ENCODE measurements around the gene SRRD.
A peak's percentile ranks its signal among the peaks of the same experiment; 100 is the strongest.
"Not testable (repeated sequence)": the region's sequence is repeated elsewhere in the genome, so short reads cannot be mapped to it uniquely, and the experiment has no call there.

Gene SRRD

DNA sequence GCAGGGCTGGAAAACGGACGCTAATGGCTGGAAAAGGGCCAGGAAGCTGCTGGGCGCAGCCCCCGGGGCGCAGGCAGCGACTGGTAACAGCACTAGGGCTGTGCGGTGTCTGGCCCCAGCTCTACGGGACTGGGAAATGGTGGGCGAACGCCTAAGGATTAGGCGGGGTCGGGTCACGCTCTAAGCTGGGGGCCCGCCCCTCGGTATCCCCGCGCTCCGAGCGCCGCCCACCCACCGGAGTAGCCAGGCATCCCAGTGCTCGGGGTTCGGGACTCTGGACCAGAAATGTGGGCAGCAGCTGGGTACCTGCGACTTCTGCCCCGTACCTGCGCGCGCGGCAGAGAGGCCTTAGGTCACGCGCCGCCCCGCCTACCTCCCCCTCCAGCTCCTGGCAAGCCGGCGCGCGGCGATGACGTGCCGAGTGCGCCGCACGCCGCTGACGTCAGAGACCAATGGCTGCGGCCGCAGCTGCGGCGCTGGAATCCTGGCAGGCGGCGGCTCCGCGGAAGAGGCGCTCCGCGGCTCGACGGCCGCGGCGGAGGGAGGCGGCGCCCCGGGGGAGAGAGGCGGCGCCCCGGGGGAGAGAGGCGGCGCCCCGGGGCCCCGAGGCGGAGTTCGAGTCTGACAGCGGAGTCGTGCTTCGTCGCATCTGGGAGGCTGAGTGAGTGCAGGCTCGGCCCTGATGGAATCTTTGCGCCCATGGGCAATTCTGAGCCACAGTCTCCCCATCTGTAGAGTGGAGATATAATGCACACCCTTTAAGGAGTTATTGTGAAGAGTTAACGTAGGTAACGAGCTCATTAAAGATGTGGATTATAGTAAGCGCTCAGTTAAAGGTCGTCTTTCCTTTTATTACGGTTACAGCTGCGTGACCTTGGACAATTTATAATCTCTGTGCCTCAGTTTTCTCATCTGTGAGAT, at the start of gene SRRD, which contains the start of gene HPS4:
TSS of gene SRRD (plus strand) at position 439 of the 921 bp plus-strand sequence. CDS start at position 453, 14 bp downstream.
TSS of gene HPS4 (minus strand) at position 345 of the 921 bp plus-strand sequence. CDS start 2,021 bp downstream, outside the sequence.
- peak; percentile 75 to 98 (median 82) for DNase-seq
- intact Hi-C loops (cut with DNase I): loop anchor here (2.0 kb wide), 1 partner anchor 29 kb away; the partner anchor contains the start of gene TFIP11

DNA sequence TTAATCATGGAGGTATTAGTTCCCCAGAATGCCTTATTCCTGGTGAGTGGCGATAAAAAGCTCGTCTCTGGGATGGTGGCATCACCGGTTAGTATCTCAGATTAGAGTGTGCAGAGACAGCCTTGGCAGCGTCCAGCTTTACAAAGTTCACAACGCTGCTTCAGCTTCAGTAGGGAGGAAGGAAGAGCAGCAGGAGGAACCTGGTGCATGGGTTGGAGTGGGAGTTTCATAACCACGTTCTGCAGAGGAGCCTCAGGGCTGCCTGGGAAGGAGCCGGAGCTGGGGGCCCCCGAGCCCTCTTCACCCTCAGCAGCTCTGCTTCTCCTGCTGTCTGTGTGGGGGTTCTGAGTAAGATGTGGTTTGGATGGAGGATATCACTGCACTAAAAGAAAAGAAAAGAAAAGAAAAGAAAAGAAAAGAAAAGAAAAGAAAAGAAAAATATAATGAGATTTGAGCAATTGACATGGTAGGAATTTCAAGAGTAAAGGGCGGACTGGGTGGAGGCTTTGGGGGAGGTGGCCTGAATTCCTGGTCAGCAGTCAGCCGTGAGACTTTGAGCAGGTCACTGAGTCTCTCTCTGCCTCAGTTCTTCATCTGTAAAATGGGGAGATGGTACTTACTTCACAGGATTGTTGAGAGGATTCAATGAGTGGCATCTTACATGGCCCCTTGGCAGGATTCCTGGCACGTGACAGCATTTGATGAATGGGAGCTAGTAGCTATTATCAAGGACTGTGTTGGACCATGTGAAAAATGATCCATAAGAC, 48.2 kb upstream of the SRRD start:
- intact Hi-C loops (cut with DNase I): no loop called here
- no peak for DNase-seq

DNA sequence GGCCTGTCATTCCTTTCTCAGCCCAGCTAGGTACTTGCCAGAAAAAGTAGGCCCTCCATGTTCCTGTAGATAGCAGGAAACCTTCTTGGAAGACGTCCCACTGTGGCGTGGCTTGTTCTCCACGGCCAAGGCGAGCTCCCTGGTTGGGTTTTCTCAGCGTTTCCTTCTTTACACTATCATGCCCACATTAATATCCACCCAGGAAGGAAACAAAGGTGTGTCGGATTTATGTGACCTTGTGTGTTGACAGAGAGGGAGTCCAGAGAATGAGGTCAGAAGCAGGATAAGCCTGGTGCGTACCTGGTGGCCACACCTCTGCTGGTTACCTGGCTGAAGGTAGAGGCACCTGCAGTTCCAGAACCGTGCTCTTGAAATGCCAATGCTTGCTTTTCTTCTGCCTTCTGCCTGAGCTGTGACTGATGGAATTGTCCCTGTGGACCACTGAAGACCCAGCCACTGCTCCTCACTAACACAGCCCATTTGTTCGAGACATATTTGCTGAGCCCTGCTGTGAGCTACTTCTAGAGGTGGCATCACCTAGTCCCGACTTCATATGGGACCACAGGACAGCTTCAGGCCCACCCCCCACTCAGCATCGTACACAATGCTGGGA, 46.7 kb upstream of the SRRD start:
- intact Hi-C loops (cut with DNase I): no loop called here

GRCh38 chr22:26437694-26438392, 45.8 kb upstream of the SRRD start:
- intact Hi-C loops (cut with DNase I): no loop called here

More for the DNA sequence above, 46.7 kb upstream of the SRRD start:
- DNase-seq: no peak

DNA sequence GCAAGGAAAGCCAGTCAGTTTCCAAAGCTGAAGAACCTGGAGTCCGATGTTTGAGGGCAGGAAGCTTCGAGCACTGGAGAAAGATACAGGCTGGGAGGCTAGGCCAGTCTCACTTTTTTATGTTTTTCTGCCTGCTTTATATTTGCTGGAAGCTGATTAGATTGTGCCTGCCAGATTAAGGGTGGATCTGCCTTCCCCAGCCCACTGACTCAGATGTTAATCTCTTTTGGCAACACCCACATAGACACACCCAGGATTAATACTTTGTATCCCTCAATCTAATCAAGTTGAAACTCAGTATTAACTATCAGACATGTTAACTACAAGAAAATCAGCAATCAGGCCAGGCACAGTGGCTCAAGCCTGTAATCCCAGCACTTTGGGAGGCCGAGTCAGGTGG, 44.9 kb upstream of the SRRD start:
- intact Hi-C loops (cut with DNase I); DNase-seq: not testable (repeated sequence)

More at GRCh38 chr22:26437694-26438392, 45.8 kb upstream of the SRRD start:
- DNase-seq: no peak

DNA sequence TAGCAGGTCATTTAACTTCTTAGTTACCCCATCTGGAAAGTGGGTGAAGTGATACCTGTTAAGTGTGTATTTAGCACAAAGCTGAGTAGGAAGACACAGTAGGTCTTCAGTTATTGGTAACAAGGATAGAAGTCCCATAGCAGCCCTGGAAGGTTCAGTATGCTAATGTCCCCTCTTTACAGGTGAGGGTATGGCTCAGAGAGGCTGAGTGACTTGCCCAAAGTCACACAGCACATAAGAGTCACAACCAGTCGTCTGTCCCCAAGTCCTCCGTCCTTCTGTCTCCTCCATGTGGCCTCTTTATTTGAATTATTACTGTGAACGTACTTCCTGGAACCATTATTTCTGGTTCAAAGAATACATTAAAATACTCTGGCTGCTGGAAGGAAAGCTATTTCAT, 44.1 kb upstream of the SRRD start:
- intact Hi-C loops (cut with DNase I): no loop called here
- DNase-seq: no peak

- intact Hi-C loops (cut with DNase I): no loop called here
- no peak for DNase-seq
These were observed 41.5 kb upstream of the SRRD start for GRCh38 chr22:26442086-26442756.

DNA sequence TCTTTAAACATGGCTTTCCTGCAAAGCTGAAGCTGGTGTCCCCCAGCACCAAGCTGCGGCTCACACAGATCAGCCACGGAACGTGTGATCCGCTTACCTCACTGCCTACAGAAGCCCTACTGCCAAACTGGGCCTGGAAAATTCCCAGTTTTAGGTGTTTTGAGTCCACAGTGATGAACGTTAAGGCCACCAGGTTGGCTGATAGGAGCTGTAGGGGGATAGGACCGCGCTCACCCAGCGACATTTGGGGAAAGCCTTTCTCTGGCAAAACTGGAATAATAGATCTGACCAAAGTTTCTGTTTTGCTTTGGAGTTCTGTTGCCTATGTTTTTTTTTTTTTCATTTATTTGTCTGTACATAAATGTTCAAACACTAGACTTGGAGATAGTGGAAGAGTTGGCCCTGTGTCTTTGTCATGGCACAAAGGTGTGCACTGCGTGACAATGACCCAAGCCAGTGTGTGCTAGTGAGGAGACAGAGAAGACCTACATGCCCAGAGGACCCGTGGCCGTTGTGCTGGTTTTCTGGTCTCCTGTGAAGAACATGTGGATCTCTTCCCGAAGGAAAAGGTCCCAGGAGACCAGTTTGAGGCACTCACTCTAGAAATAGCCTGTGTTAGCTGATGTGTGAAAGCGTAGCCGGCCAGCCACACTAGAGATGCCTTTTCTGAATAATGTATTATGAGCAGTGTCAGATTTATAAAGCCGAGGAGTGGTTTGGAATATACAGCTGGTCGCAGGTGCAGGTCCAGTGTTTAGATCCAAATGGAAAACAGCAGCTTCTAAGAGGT, 39.6 kb upstream of the SRRD start:
- peak in 1 of 10 donors; percentile 67 for DNase-seq

GRCh38 chr22:26444777-26445176, 38.9 kb upstream of the SRRD start:
- DNase-seq: peak in 1 of 10 donors; percentile 25
- intact Hi-C loops (cut with DNase I): no loop called here

More for the DNA sequence above, 39.6 kb upstream of the SRRD start:
- intact Hi-C loops (cut with DNase I): no loop called here

DNA sequence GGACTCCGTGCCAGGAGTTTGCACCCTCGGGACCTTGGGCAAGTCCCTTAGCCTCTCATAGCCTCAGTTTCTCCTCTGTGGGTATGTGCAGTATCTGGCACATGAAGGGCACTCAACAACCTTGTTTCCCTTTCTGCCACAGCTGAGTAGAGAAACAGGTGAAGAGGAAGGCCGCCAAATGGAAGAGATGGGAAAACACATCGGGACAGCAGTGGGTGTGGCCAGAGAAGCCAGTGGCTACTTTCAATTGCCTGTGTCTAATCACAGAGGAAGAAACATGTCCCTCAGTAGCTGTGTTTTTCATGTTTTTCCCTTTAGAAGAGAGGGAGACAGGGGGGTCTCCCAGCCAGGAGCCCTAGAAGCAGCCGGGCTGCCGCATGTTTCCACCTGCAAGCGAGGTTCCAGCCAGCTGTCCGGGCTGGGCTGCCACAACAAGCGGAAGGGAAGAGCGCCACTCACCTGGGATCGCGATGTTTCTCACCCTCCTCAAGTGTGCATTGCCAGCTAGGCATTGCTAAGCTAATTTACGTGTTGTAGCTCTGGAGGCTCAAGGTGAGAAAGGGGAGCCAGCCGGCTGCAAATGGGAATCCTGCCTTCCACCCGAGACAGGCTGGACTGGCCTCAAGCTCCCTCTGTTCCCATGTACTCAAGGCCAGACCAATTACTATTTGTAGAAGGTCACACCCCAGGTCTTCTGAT, 38.0 kb upstream of the SRRD start:
- DNase-seq: peak in 1 of 10 donors; percentile 68

DNA sequence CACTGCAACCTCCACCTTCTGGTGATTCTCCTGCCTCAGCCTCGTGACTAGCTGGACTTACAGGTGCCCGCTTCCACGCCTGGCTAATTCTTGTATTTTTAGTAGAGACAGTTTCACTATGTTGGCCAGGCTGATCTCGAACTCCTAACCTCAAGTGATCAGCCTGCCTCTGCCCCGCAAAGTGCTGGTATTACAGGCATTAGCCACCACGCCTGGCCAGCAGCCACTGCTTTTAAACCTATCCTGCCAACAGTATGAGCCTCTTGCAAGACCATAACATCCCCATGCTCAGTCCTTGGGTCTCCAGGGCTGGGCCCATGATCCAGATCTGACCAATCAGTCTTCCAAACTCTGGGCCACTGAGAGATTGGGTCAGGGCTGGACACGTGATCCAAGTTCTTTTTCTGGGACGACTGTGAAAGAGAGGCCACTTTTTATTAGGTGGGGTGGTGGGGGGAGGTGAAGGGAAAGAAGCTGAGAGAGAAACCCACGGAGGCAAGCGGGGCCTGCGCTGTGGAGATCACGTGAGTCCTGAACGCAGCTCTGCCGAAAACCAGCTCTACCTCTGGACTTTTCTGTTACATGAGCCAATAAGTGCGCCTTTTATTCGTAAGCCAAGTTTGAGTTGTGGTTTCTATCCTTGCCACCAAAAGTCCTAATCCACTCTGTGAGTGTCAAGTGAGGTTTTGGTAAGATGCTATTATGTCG, 36.7 kb upstream of the SRRD start:
- intact Hi-C loops (cut with DNase I): no loop called here
- DNase-seq: peak in 1 of 10 donors; percentile 55

More for the DNA sequence above, 38.0 kb upstream of the SRRD start:
- intact Hi-C loops (cut with DNase I): no loop called here

GRCh38 chr22:26447584-26448329, 35.9 kb upstream of the SRRD start:
- DNase-seq: peak in 1 of 10 donors; percentile 75
- intact Hi-C loops (cut with DNase I): no loop called here

- DNase-seq: no peak
- intact Hi-C loops (cut with DNase I): no loop called here
These were observed 35.3 kb upstream of the SRRD start for GRCh38 chr22:26448334-26448733.

DNA sequence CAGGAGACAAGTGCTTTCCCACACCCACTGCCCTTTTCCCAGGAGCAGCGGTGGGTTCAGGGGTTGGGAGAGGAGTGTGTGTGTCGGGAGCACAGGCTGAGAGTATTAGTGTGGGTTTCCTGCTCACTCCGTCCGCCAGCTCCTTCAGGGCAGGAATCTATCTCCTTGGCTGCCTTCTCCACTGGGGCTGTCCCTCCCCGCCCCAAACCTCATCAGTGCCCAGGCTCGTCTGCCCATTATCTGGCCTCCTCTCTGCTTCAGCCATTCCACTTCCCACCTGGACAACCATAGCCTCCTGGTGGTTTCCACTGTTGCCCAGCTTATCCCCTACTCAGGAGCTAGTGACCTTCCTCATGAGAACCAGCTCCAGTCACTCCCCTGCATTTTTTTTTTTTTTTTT, 34.7 kb upstream of the SRRD start:
- intact Hi-C loops (cut with DNase I): no loop called here
- DNase-seq: no peak

DNA sequence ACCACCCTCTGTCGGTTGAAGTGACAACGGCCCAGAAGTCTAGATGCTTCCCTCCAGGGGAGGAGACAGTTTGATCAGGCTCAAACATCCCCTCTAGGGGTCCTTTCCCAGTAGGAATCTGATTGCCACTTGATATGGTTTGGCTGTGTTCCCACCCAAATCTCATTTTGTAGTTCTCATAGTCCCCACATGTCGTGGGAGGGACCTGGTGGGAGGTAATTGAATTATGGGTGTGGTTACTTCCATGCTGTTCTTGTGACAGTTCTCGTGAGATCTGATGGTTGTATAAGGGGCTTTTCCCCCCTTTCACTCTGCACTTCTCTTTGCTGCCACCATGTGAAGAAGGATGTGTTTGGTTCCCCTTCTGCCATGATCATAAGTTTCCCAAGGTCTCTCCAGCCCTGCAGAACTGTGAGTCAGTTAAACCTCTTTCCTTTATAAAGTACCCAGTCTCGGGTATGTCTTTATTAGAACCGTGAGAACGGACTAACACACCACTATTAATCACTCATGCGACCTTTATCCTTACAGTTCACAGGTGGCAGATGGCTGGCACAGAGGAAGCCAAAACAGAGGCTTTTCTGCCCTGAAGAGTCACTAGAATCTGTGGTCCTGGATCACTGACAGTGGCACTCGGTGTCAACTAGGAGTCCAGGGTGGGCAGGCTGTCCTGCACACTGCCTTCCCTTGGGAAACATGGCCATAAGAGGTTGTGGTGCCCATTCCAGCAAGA, 33.1 kb upstream of the SRRD start:
- intact Hi-C loops (cut with DNase I): no loop called here
- DNase-seq: no peak

Measured in posterior cingulate gyrus (tissue), 11 donors.